ENCODE results near the gene UNC5CL.

DNA sequence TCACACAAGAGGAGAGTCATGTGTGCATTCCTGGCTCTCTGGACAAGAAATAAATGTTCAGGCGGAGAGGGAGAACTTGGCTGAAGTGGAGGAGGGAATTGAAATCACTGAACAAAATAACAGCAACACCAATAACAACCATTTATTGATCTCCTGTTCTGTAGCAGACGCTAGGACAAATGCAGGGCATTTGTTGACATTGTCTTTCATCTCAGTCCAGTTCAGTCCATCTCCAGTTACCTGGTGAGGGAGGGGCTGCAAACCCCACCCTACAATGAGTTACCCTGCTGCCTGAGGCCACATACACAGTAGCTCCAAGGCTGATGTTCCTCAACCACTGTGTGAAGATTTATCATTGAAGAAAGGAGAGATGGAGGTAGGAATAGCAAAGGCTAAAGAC lies 27.3 kb downstream of the UNC5CL start:
- TF ChIP-seq CTCF (IDR thresholded peaks at IDR 0.05) (no peak), POLR2A (IDR thresholded peaks at IDR 0.05) (no peak)

Measured in heart left ventricle (tissue), 13 donors.